ENCODE data around the gene DEDD2.

DNA sequence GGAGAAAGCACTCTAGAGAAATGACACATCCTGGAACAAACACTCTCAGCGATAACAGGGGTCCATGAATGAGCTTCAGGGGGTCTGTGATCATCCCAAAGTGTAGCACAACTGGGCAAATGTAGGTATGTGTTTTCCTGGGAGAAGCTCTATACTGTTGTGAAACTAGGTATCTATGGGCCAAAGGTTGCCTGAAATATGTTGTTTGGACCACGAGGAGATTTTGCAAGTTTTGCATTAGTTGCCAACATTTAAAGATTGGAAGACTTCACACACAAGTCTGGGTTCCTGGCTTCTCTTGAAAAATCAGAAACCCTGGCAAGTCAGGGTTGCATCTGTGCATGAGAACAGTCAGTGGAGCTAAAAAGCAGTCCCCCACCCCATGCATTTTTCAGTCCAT is 58.6 kb downstream of the DEDD2 start:
- no peak for TF ChIP-seq CTCF (IDR thresholded peaks at IDR 0.05)
- TF ChIP-seq POLR2A (IDR thresholded peaks at IDR 0.05) = no peak

Measured in thyroid gland (tissue), 4 donors.